Measurements from ENCODE around the gene WWOX. TPM values are rescaled to one million over a fixed set of nuclear protein-coding genes. Genes with fewer than 3 reads are reported as not detected.

WWOX gene
- total RNA-seq, 2 donors from 2014 or later: 33.8 to 82.5 TPM

DNA sequence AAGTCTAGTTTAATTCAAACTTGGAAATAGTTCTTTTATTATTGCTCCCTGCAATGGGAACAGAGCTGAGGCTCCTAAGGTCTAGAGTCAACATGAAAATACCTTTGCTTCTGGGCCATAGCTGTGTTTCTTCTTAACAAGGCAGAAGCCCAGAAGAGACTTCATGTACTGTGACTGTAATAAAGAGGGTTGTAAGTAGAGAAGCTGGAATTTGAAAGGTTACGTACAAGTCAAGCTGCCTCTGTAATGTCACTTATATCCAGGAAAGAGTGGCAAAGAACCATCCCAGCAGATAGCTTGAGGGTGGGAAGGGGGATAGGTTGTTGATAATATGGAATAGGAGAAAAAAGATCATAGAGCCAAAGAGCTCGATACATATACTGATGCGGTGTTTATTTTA lies 248.6 kb downstream of the WWOX start:
- Histone ChIP-seq H3K36me3 (no peaks in the 10 kb centered on the region), H3K27me3 (replicated peaks; ENCODE audit: insufficient read depth) (no peaks in the 10 kb centered on the region), H3K4me3 (no peak overlapping the region), H3K27ac (no peak overlapping the region), H3K4me1 (ENCODE audit: control insufficient read depth in 1 of 2, low read depth in 2 of 2) (no peaks in the 10 kb centered on the region), H3K9me3 (no peaks in the 10 kb centered on the region)
- DNase-seq (ENCODE audit: low spot score) (no peak), ATAC-seq (ENCODE audit: insufficient number of reproducible peaks, low FRiP score, low read depth) (no peak)
- TF ChIP-seq, protein P1, sequence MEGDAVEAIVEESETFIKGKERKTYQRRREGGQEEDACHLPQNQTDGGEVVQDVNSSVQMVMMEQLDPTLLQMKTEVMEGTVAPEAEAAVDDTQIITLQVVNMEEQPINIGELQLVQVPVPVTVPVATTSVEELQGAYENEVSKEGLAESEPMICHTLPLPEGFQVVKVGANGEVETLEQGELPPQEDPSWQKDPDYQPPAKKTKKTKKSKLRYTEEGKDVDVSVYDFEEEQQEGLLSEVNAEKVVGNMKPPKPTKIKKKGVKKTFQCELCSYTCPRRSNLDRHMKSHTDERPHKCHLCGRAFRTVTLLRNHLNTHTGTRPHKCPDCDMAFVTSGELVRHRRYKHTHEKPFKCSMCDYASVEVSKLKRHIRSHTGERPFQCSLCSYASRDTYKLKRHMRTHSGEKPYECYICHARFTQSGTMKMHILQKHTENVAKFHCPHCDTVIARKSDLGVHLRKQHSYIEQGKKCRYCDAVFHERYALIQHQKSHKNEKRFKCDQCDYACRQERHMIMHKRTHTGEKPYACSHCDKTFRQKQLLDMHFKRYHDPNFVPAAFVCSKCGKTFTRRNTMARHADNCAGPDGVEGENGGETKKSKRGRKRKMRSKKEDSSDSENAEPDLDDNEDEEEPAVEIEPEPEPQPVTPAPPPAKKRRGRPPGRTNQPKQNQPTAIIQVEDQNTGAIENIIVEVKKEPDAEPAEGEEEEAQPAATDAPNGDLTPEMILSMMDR (IDR thresholded peaks at IDR 0.05): no peak

DNA sequence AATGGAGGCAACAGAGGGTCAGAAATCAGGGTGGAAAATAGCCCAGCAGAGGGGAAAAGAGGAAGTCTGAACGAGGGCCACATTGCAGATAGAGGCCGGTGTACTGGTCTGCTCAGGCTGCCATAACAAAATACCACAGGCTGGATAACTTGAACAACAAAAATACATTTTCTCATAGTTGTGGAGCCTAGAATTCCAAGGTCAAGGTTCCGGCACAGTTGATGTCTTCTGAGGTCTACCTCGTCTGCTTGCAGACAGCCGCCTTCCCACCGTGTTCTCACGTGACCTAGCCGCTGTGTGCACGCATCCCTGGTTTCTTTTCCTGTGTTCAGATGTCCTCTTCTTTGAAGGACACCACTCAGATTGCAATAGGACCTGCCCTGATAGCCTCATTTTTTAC lies 249.4 kb downstream of the WWOX start:
- H3K27ac ChIP-seq: no peak overlapping the region
- H3K4me1 ChIP-seq (ENCODE audit: control insufficient read depth in 1 of 2, low read depth in 2 of 2): no peaks in the 10 kb centered on the region
- no peaks in the 10 kb centered on the region for H3K9me3 ChIP-seq
- H3K27me3 ChIP-seq (replicated peaks; ENCODE audit: insufficient read depth): no peaks in the 10 kb centered on the region
- no peak for ATAC-seq (ENCODE audit: insufficient number of reproducible peaks, low FRiP score, low read depth)
- no peak for DNase-seq (ENCODE audit: low spot score)
- H3K4me3 ChIP-seq: no peak overlapping the region
- TF ChIP-seq, protein P1 (IDR thresholded peaks at IDR 0.05): no peak
- no peaks in the 10 kb centered on the region for H3K36me3 ChIP-seq

DNA sequence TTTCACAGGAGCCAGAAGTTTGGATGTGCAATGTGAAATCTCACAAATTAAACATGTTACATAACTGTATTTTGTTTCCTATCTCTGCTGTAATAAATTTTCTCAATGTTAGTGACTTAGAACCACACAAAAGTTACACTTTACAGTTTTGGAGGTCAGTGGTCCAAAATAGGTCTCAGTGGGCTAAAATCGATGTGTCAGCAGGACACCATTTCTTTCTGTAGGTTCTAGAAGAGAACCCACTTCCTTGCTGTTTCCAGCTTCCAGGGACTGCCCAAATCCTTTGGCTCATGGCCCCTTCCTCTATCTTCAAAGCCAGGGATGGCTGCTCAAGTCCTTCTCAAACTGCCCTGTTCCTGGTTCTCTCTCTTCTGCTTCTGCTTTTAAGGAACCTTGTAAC lies 252.7 kb downstream of the WWOX start:
- H3K4me1 ChIP-seq (ENCODE audit: control insufficient read depth in 1 of 2, low read depth in 2 of 2): no peaks in the 10 kb centered on the region
- H3K4me3 ChIP-seq: no peak overlapping the region
- no peak overlapping the region for H3K27ac ChIP-seq
- TF ChIP-seq, protein P1 (IDR thresholded peaks at IDR 0.05): no peak
- ATAC-seq (ENCODE audit: insufficient number of reproducible peaks, low FRiP score, low read depth): no peak
- H3K27me3 ChIP-seq (replicated peaks; ENCODE audit: insufficient read depth): no peaks in the 10 kb centered on the region
- no peaks in the 10 kb centered on the region for H3K9me3 ChIP-seq
- no peak for DNase-seq (ENCODE audit: low spot score)
- no peaks in the 10 kb centered on the region for H3K36me3 ChIP-seq

- DNase-seq (ENCODE audit: low spot score) (no peak), ATAC-seq (ENCODE audit: insufficient number of reproducible peaks, low FRiP score, low read depth) (no peak)
- TF ChIP-seq, protein P1 (IDR thresholded peaks at IDR 0.05): no peak
- Histone ChIP-seq H3K27ac (no peak overlapping the region), H3K9me3 (no peaks in the 10 kb centered on the region), H3K4me1 (ENCODE audit: control insufficient read depth in 1 of 2, low read depth in 2 of 2) (no peaks in the 10 kb centered on the region), H3K27me3 (replicated peaks; ENCODE audit: insufficient read depth) (no peaks in the 10 kb centered on the region), H3K36me3 (no peaks in the 10 kb centered on the region), H3K4me3 (no peak overlapping the region)
These were observed 254.3 kb downstream of the WWOX start for GRCh38 chr16:78353640-78354275.

- DNase-seq (ENCODE audit: low spot score) (no peak), ATAC-seq (ENCODE audit: insufficient number of reproducible peaks, low FRiP score, low read depth) (no peak)
- Histone ChIP-seq H3K27ac (no peak overlapping the region), H3K27me3 (replicated peaks; ENCODE audit: insufficient read depth) (no peaks in the 10 kb centered on the region), H3K9me3 (no peaks in the 10 kb centered on the region), H3K4me1 (ENCODE audit: control insufficient read depth in 1 of 2, low read depth in 2 of 2) (peaks cover 0 to 6% of the 10 kb centered on the region in 2 donors), H3K4me3 (no peak overlapping the region), H3K36me3 (no peaks in the 10 kb centered on the region)
- TF ChIP-seq, protein P1 (IDR thresholded peaks at IDR 0.05): no peak
These were observed 263.2 kb downstream of the WWOX start for GRCh38 chr16:78362524-78363135.
